Epithelial cell of proximal tubule (primary cell): ENCODE data around the gene DUOXA1. TPM values are rescaled to one million over a fixed set of nuclear protein-coding genes. Genes with fewer than 3 reads are reported as not detected.
"Not testable (repeated sequence)": the region's sequence is repeated elsewhere in the genome, so short reads cannot be mapped to it uniquely, and the experiment has no call there.

Experiments
- DNase-seq: peaks from one replicate; pipeline ENCODE4 v3.0.0-alpha.2; 2011; ENCODE audit warnings: low read depth
- H3K4me3 ChIP-seq: 2 replicates; pipeline ENCODE4 v1.5.1; 2011; ENCODE audit warnings: low read depth, mild to moderate bottlenecking, low read length
- CTCF ChIP-seq: conservative IDR thresholded peaks from 2 replicates; pipeline ENCODE4 v1.5.1; 2012; ENCODE audit warnings: low read depth, mild to moderate bottlenecking, low read length
- total RNA-seq: library from RNA; depleted of rRNA; stranded (reverse); fragments of >200 nt; gene quantifications from 2 replicates; pipeline ENCODE4 v1.2.3, GENCODE V29; 2015

Gene DUOXA1
- total RNA-seq, 1 donor from 2014 or later = 0.46 TPM

- TF ChIP-seq CTCF = no peak
- DNase-seq = no peak
- no peak overlapping the region for H3K4me3 ChIP-seq
Observed at GRCh38 chr15:45138814-45139765, 9.4 kb upstream of the DUOXA1 start.

- H3K4me3 ChIP-seq = no peak overlapping the region
- TF ChIP-seq CTCF = no peak
- no peak for DNase-seq
Observed at GRCh38 chr15:45137703-45138102, 8.0 kb upstream of the DUOXA1 start.

- no peak for DNase-seq
- H3K4me3 ChIP-seq = no peak overlapping the region
- peak; percentile 43 for TF ChIP-seq CTCF
Observed at GRCh38 chr15:45136378-45136764, 6.7 kb upstream of the DUOXA1 start.

GRCh38 chr15:45135705-45136377 lies 6.2 kb upstream of the DUOXA1 start:
- not testable (repeated sequence) for DNase-seq, H3K4me3 ChIP-seq

- H3K4me3 ChIP-seq = peak overlapping the region; percentile 30
- peak; percentile 32 for TF ChIP-seq CTCF
- no peak for DNase-seq
Observed at GRCh38 chr15:45134682-45135604, 5.3 kb upstream of the DUOXA1 start.

GRCh38 chr15:45134046-45134445 lies 4.4 kb upstream of the DUOXA1 start:
- no peak for TF ChIP-seq CTCF
- no peak overlapping the region for H3K4me3 ChIP-seq
- DNase-seq = no peak

GRCh38 chr15:45133561-45133920 lies 3.9 kb upstream of the DUOXA1 start:
- DNase-seq = no peak
- no peak for TF ChIP-seq CTCF
- H3K4me3 ChIP-seq = no peak overlapping the region
